ENCODE results near the gene ALKBH5.

- TF ChIP-seq CTCF (IDR thresholded peaks at IDR 0.05; ENCODE audit: poor library complexity) (no peak), EZH2 (IDR thresholded peaks at IDR 0.05; ENCODE audit: borderline replicate concordance) (no peak)
These were observed 45.6 kb downstream of the ALKBH5 start for GRCh38 chr17:18229254-18229653.
